GM19397 (cell line): ENCODE data around the gene TNXB.
"Not testable (repeated sequence)": the region's sequence is repeated elsewhere in the genome, so short reads cannot be mapped to it uniquely, and the experiment has no call there.

Source experiments
- ATAC-seq: cut with Tn5 transposase; IDR thresholded peaks from one replicate; pipeline ENCODE4 v1.9.1; 2021; ENCODE audit warnings: mild to moderate bottlenecking, moderate library complexity; ENCODE audit not compliant: unreplicated experiment

TNXB gene

GRCh38 chr6:32043589-32044380 lies 65.4 kb downstream of the TNXB start:
- ATAC-seq = not testable (repeated sequence)

- not testable (repeated sequence) for ATAC-seq
Observed at GRCh38 chr6:32042276-32042675, 66.9 kb downstream of the TNXB start.

GRCh38 chr6:32041385-32041784 lies 67.8 kb downstream of the TNXB start:
- not testable (repeated sequence) for ATAC-seq

- ATAC-seq = not testable (repeated sequence)
Observed at GRCh38 chr6:32041050-32041321, 68.2 kb downstream of the TNXB start.

GRCh38 chr6:32040299-32041049 lies 68.7 kb downstream of the TNXB start:
- ATAC-seq = not testable (repeated sequence)

GRCh38 chr6:32039321-32040274 lies 69.5 kb downstream of the TNXB start:
- not testable (repeated sequence) for ATAC-seq

- not testable (repeated sequence) for ATAC-seq
Observed at GRCh38 chr6:32038878-32039277, 70.3 kb downstream of the TNXB start.

- not testable (repeated sequence) for ATAC-seq
Observed at GRCh38 chr6:32037598-32038524, 71.3 kb downstream of the TNXB start, which contains the start of gene CYP21A2. CYP21A2 (plus strand) TSS chr6:32038415; CDS start chr6:32038423, 8 bp downstream.

- ATAC-seq = not testable (repeated sequence)
Observed at GRCh38 chr6:32037136-32037535, 72.0 kb downstream of the TNXB start.

GRCh38 chr6:32035283-32036013 lies 73.7 kb downstream of the TNXB start:
- not testable (repeated sequence) for ATAC-seq

- ATAC-seq = not testable (repeated sequence)
Observed at GRCh38 chr6:32029553-32029952, 79.6 kb downstream of the TNXB start.

GRCh38 chr6:32028631-32029030 lies 80.5 kb downstream of the TNXB start:
- ATAC-seq = not testable (repeated sequence)

GRCh38 chr6:32022100-32022499 lies 87.0 kb downstream of the TNXB start:
- not testable (repeated sequence) for ATAC-seq

- not testable (repeated sequence) for ATAC-seq
Observed at GRCh38 chr6:32014547-32014946, 94.6 kb downstream of the TNXB start, which contains the start of gene C4B. C4B (plus strand) TSS chr6:32014795; CDS start chr6:32014846, 51 bp downstream.

GRCh38 chr6:32013738-32014137 lies 95.4 kb downstream of the TNXB start:
- ATAC-seq = not testable (repeated sequence)

GRCh38 chr6:32012941-32013617 lies 96.1 kb downstream of the TNXB start:
- not testable (repeated sequence) for ATAC-seq

GRCh38 chr6:32010856-32011530 lies 98.1 kb downstream of the TNXB start:
- not testable (repeated sequence) for ATAC-seq

GRCh38 chr6:32009537-32009936 lies 99.6 kb downstream of the TNXB start:
- not testable (repeated sequence) for ATAC-seq
